22Rv1 (cell line): ENCODE results near the gene ADGRB2.
A peak's percentile ranks its signal among the peaks of the same experiment; 100 is the strongest.

Experiments
- H3K27ac ChIP-seq: fragments of 450-650 bp; 2 replicates; pipeline ENCODE4 v1.5.1; 2017
- CTCF ChIP-seq: fragments of 450-650 bp; IDR thresholded peaks from 2 replicates; pipeline ENCODE4 v1.5.1; 2017; ENCODE audit warnings: mild to moderate bottlenecking
- ZFX ChIP-seq: fragments of 450-650 bp; IDR thresholded peaks from 2 replicates; pipeline ENCODE4 v1.6.1; 2017; ENCODE audit warnings: antibody characterized with exemption, borderline replicate concordance

The ADGRB2 gene, protein sequence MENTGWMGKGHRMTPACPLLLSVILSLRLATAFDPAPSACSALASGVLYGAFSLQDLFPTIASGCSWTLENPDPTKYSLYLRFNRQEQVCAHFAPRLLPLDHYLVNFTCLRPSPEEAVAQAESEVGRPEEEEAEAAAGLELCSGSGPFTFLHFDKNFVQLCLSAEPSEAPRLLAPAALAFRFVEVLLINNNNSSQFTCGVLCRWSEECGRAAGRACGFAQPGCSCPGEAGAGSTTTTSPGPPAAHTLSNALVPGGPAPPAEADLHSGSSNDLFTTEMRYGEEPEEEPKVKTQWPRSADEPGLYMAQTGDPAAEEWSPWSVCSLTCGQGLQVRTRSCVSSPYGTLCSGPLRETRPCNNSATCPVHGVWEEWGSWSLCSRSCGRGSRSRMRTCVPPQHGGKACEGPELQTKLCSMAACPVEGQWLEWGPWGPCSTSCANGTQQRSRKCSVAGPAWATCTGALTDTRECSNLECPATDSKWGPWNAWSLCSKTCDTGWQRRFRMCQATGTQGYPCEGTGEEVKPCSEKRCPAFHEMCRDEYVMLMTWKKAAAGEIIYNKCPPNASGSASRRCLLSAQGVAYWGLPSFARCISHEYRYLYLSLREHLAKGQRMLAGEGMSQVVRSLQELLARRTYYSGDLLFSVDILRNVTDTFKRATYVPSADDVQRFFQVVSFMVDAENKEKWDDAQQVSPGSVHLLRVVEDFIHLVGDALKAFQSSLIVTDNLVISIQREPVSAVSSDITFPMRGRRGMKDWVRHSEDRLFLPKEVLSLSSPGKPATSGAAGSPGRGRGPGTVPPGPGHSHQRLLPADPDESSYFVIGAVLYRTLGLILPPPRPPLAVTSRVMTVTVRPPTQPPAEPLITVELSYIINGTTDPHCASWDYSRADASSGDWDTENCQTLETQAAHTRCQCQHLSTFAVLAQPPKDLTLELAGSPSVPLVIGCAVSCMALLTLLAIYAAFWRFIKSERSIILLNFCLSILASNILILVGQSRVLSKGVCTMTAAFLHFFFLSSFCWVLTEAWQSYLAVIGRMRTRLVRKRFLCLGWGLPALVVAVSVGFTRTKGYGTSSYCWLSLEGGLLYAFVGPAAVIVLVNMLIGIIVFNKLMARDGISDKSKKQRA (N-terminal part only)

DNA sequence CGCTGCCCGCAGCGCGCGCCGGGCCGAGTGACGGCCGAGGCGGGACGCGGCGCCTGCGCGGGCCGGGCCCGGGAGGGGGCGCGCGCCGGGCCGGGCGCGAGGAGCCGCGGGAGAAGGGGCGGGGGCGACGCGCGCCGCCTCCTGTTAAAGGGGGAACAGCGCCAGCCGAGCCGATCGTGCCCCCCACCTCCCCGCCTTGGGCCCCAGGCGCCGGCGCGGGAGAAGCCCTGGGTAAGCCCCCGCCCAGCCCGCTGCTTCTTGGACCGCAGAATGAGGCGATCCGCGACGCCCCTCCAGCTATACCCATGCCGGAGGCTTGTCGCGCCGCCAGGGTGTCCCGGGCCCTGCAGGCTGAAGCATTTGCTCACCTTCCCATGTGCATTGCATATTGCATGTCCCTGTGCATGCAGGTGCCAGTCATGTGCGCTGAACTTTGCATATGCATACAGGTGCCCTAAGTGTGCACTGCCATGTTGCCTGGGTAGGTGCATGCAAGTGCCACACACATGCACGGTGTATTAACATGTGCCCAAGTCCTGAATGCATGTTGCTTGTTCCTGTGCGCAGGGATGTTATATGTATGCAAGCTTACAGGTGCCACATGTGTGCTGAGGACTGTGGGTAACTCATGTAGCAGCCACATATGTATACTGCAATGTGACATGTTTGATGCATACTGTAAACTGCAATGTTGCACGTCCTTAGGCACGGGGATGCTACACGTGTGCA is at the start of gene ADGRB2:
TSS of gene ADGRB2 (minus strand) at position 29 of the 729 bp plus-strand sequence. CDS start 7,119 bp downstream, outside the sequence.
- no peak for TF ChIP-seq ZFX
- peak; percentile 56 for TF ChIP-seq CTCF
- H3K27ac ChIP-seq = peak within 1 kb of the TSS; percentile 71

DNA sequence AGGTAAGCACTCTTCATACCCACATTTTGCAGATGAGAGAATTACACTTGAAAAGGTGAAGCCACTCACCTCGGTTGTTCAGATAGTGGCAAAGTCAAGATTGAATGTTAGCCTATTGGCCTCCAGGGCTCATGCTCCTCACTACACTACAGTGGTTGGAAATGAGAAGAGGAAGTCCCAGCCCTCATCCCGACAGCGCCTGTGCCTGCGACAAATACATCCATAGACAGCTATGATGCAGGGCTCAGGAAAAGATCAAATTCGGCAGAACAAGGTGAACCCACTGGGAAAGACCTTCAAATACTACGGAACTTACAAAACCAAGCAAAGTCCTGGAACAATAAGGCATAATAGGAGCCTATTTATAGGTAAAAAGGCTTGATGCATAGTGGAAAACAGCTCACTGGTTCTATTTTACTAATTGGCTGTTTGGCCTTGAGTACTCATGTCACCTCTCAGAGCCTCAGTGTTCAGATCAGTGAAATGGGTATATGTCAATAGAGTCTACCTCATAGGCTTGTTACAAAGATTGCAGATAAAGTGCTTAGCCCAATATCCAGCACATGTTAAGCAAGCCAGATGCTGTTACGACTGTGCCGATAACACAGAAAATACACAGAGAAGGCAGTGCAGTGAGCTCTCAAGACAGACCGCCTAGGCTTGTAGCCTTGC is 48.2 kb upstream of the ADGRB2 start:
- H3K27ac ChIP-seq = no peak overlapping the region
- TF ChIP-seq ZFX (no peak), CTCF (no peak)

DNA sequence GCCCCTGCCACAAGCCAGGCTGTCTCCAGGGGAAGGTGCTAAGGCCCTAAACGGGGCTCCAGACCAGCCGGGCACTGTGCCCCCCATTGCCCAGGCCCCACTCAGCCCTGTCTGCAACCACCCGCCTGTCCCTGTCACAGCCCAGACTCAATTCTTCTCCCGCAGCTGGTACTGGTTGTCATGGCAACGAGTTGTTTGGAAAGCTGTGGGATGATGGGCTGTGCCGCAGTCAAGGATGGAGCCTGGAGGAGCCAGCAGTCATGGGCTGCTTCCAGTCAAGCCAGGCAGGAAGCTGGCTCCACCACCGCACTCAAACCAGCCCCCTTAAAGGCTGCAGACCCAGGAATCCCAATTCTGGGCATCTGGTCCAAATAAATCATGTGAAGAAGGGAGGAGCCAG is 47.5 kb upstream of the ADGRB2 start:
- no peak for TF ChIP-seq ZFX
- no peak for TF ChIP-seq CTCF
- no peak overlapping the region for H3K27ac ChIP-seq

GRCh38 chr1:31809698-31810097 is 45.6 kb upstream of the ADGRB2 start:
- TF ChIP-seq ZFX (no peak), CTCF (no peak)
- no peak overlapping the region for H3K27ac ChIP-seq

DNA sequence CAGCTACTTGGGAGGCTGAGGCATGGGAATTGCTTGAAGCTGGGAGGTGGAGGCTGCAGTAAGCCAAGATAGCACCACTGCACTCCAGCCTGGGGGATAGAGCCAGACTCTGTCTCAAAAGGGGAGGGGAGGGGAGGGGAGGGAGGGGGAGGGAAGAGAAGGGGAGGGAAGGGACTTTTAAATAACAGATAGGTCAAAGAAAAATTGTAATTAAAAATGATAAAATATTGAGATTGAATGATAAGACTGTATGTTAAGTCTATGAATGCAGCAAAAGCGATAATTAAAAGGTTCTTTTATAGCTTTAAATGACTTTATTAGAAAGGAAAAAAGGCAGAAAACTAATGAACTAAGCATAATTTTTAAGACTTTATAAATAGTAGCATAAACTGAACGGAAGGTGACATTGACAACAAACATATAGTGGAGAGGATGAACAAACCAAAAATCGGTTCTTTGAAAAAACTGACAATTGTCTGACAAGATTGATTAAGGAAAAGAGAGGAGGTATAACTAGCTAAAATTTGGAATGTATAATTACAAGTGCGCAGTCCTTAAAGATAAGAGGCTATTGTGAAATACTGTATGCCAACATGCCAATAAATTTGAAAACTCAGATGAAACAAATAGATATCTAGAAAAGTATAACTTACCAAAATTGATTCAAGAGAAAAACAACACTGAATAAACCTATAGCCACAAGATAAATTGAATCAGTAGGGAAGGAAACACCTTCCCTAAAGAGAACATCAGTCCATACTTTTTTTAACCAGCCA is 43.3 kb upstream of the ADGRB2 start:
- TF ChIP-seq CTCF (no peak), ZFX (no peak)
- H3K27ac ChIP-seq = no peak overlapping the region

DNA sequence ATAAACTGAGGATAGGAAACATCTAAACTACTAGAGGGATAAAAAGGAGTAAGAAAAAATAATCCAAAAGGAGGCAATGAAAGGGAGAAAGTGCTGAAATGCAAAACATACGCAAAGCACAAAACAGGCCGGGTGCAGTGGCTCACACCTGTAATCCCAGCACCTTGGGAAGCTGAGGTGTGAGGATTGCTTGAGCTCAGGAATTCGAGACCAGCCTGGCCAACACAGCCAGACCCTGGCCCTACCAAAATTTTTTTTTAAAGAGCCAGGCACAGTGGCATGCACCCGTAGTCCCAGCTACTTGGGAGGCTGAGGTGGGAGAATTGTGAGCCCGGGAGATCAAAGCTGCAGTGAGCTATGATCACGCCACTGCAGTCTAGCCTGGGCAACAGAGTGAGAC is 41.2 kb upstream of the ADGRB2 start:
- TF ChIP-seq CTCF = no peak
- TF ChIP-seq ZFX = no peak
- no peak overlapping the region for H3K27ac ChIP-seq
